H1 (cell line): ENCODE measurements around the gene KIF23. TPM values are rescaled to one million over a fixed set of nuclear protein-coding genes. Genes with fewer than 3 reads are reported as not detected.

Source experiments
- CTCF ChIA-PET: fragments of 300-600 bp; sonication (Branson Sonifier 250); formaldehyde crosslinking; loops from one replicate; lab custom pipeline; 2021; ENCODE audit not compliant: partially characterized antibody; lab: Charles Lee
- POLR2A ChIA-PET: fragments of 300-600 bp; sonication (Branson Sonifier 250); formaldehyde crosslinking; loops from one replicate; lab custom pipeline; 2021; ENCODE audit warnings: inconsistent platforms; ENCODE audit not compliant: partially characterized antibody; lab: Charles Lee
- DNase-seq, 2 experiments: peaks; one replicate each; pipeline versions ENCODE4 v3.0.0 to v3.0.0-alpha.2; 2010 to 2022; ENCODE audit warnings: low spot score in 2 of 2, low read depth in 1 of 2, mixed read lengths in 1 of 2
- FAIRE-seq: peaks from 2 replicates; lab custom pipeline; 2011; peaks lifted over from hg19 to GRCh38; lab: Jason Lieb, UNC
- H2AFZ ChIP-seq: 2 replicates; pipeline ENCODE4 v1.8.1; 2012; ENCODE audit warnings: low read length, inconsistent platforms
- H2AK5ac ChIP-seq: 2 replicates; pipeline ENCODE4 v1.6.1; 2013; ENCODE audit warnings: low read depth, low read length
- H2BK120ac ChIP-seq: replicated peaks from 2 replicates; pipeline ENCODE3; 2013; ENCODE audit warnings: low read depth, low read length, inconsistent platforms
- H2BK12ac ChIP-seq: 2 replicates; pipeline ENCODE4 v1.6.1; 2013; ENCODE audit warnings: low read depth, low read length
- H2BK15ac ChIP-seq: 2 replicates; pipeline ENCODE4 v1.6.1; 2013; ENCODE audit warnings: low read length
- H2BK20ac ChIP-seq: 2 replicates; pipeline ENCODE4 v1.6.1; 2013; ENCODE audit warnings: low read length
- H2BK5ac ChIP-seq: 2 replicates; pipeline ENCODE4 v1.6.1; 2013; ENCODE audit warnings: low read depth, low read length
- H3K14ac ChIP-seq: 2 replicates; pipeline ENCODE4 v1.6.1; 2013; ENCODE audit warnings: inconsistent platforms; ENCODE audit not compliant: insufficient read length
- H3K18ac ChIP-seq: 2 replicates; pipeline ENCODE4 v1.6.1; 2013; ENCODE audit warnings: low read length; ENCODE audit errors: extremely low read depth
- H3K23ac ChIP-seq: 2 replicates; pipeline ENCODE4 v1.6.1; 2013; ENCODE audit warnings: inconsistent platforms; ENCODE audit not compliant: insufficient read length
- H3K23me2 ChIP-seq: 2 replicates; pipeline ENCODE4 v1.6.1; 2013; ENCODE audit warnings: low read depth, low read length
- H3K27ac ChIP-seq: 2 replicates; pipeline ENCODE4 v1.6.1; 2011; ENCODE audit warnings: low read depth, low read length, inconsistent platforms
- H3K27me3 ChIP-seq, 4 experiments: replicated peaks in 1 of 4; 1 replicate in 1 of 4; 2 replicates in 3 of 4; pipeline versions ENCODE4 v1.6.1 to v1.8.1; 2011 to 2013; ENCODE audit warnings: low read length in 3 of 4, mild to moderate bottlenecking in 3 of 4, inconsistent platforms in 2 of 4, mixed read lengths in 2 of 4, moderate library complexity in 1 of 4; ENCODE audit not compliant: control insufficient read depth in 3 of 4, insufficient read depth in 3 of 4; ENCODE audit errors: extremely low read depth in 1 of 4
- H3K36me3 ChIP-seq, 4 experiments: 2 replicates each; pipeline versions ENCODE4 v1.6.1 to v1.8.1; 2011 to 2013; ENCODE audit warnings: mild to moderate bottlenecking in 4 of 4, low read length in 3 of 4, moderate library complexity in 2 of 4, control low read depth in 1 of 4, inconsistent platforms in 1 of 4; ENCODE audit not compliant: insufficient read depth in 4 of 4, control insufficient read depth in 2 of 4
- H3K4ac ChIP-seq: replicated peaks from 2 replicates; pipeline ENCODE3; 2013; ENCODE audit warnings: low read length, low read depth, mixed read lengths, inconsistent platforms; ENCODE audit not compliant: insufficient read length
- H3K4me1 ChIP-seq, 4 experiments: replicated peaks in 1 of 4; 1 replicate in 1 of 4; 2 replicates in 3 of 4; pipeline versions ENCODE4 v1.6.1 to v1.8.1; 2011 to 2013; ENCODE audit warnings: low read length in 3 of 4, inconsistent platforms in 2 of 4, mixed read lengths in 1 of 4; ENCODE audit not compliant: insufficient read depth in 4 of 4, control insufficient read depth in 3 of 4
- H3K4me2 ChIP-seq, 2 experiments: 2 replicates each; pipeline versions ENCODE4 v1.6.1 to v1.8.1; 2011 to 2013; ENCODE audit warnings: low read depth in 2 of 2, low read length in 2 of 2, control low read depth in 1 of 2, inconsistent platforms in 1 of 2, mild to moderate bottlenecking in 1 of 2; ENCODE audit not compliant: insufficient read depth in 1 of 2
- H3K4me3 ChIP-seq, 4 experiments: fragments of 200-600, 300-600 bp in 1 of 4; sonication (generic), shearing (Covaris generic), sonication (Bioruptor Twin) in 1 of 4; 2 replicates each; pipeline versions ENCODE4 v1.5.1 to v1.8.1; 2011 to 2016; ENCODE audit warnings: low read length in 4 of 4, low read depth in 3 of 4, control low read depth in 2 of 4, inconsistent platforms in 2 of 4, mild to moderate bottlenecking in 2 of 4, mixed read lengths in 1 of 4, moderate library complexity in 1 of 4; ENCODE audit not compliant: insufficient read depth in 2 of 4; ENCODE audit errors: extremely low read depth in 1 of 4
- H3K56ac ChIP-seq: replicated peaks from 2 replicates; pipeline ENCODE3; 2013; ENCODE audit warnings: low read depth, mild to moderate bottlenecking, mixed read lengths, low read length, inconsistent platforms; ENCODE audit not compliant: insufficient read length
- H3K79me1 ChIP-seq: 2 replicates; pipeline ENCODE4 v1.6.1; 2013; ENCODE audit warnings: low read depth, low read length, control low read depth
- H3K79me2 ChIP-seq, 2 experiments: 2 replicates each; pipeline versions ENCODE4 v1.6.1 to v1.8.1; 2012 to 2013; ENCODE audit warnings: low read length in 2 of 2, mild to moderate bottlenecking in 2 of 2, inconsistent platforms in 1 of 2; ENCODE audit not compliant: insufficient read depth in 2 of 2, control insufficient read depth in 1 of 2
- H3K9ac ChIP-seq, 4 experiments: replicated peaks in 1 of 4; 1 replicate in 1 of 4; 2 replicates in 3 of 4; pipeline versions ENCODE4 v1.6.1 to v1.8.1; 2011 to 2013; ENCODE audit warnings: low read depth in 3 of 4, low read length in 3 of 4, control low read depth in 2 of 4, mild to moderate bottlenecking in 2 of 4, moderate library complexity in 2 of 4, inconsistent platforms in 1 of 4; ENCODE audit errors: extremely low read depth in 1 of 4
- H3K9me3 ChIP-seq, 2 experiments: 2 replicates each; pipeline versions ENCODE4 v1.6.1 to v1.8.1; 2012 to 2013; ENCODE audit warnings: mild to moderate bottlenecking in 2 of 2, moderate library complexity in 2 of 2, control low read depth in 1 of 2, inconsistent platforms in 1 of 2, low read depth in 1 of 2, low read length in 1 of 2, mixed read lengths in 1 of 2; ENCODE audit not compliant: insufficient read depth in 2 of 2
- H4K20me1 ChIP-seq, 2 experiments: replicated peaks in 1 of 2; 2 replicates each; pipeline versions ENCODE3 to v1.8.1; 2011 to 2013; ENCODE audit warnings: inconsistent platforms in 2 of 2, low read length in 2 of 2, mild to moderate bottlenecking in 1 of 2; ENCODE audit not compliant: insufficient read depth in 2 of 2, control insufficient read depth in 1 of 2
- H4K5ac ChIP-seq: 2 replicates; pipeline ENCODE4 v1.6.1; 2013; ENCODE audit warnings: low read length, low read depth, mixed read lengths, inconsistent platforms; ENCODE audit not compliant: insufficient read length
- H4K8ac ChIP-seq: 2 replicates; pipeline ENCODE4 v1.8.0; 2013; ENCODE audit warnings: mild to moderate bottlenecking, moderate library complexity, low read length, inconsistent platforms; ENCODE audit not compliant: insufficient read depth; ENCODE audit errors: extremely low read depth
- H4K91ac ChIP-seq: replicated peaks from 2 replicates; pipeline ENCODE3; 2013; ENCODE audit warnings: low read length, mixed read lengths, inconsistent platforms; ENCODE audit not compliant: insufficient read length
- BCL11A ChIP-seq, 2 experiments: IDR thresholded peaks; one replicate each; pipeline ENCODE4 v1.6.1; 2011; ENCODE audit warnings: low read depth in 2 of 2, low read length in 2 of 2, mild to moderate bottlenecking in 2 of 2
- CEBPB ChIP-seq: IDR thresholded peaks from 2 replicates; pipeline ENCODE4 v1.6.1; 2012; ENCODE audit warnings: low read depth, low read length
- E2F6 ChIP-seq: IDR thresholded peaks from 2 replicates; pipeline ENCODE4 v1.6.1; 2012; ENCODE audit warnings: inconsistent platforms
- EZH2 ChIP-seq: fragments of 200-600 bp; sonication (generic); IDR thresholded peaks from 2 replicates; pipeline ENCODE4 v1.7.1; 2012; ENCODE audit warnings: low read depth, mild to moderate bottlenecking, moderate library complexity, low read length, inconsistent platforms; ENCODE audit not compliant: severe bottlenecking
- MAFK ChIP-seq: IDR thresholded peaks from 2 replicates; pipeline ENCODE4 v1.6.1; 2012; ENCODE audit warnings: low read depth, mild to moderate bottlenecking, improper control_type of control experiment, low read length
- RAD21 ChIP-seq, 2 experiments: IDR thresholded peaks in 1 of 2; conservative IDR thresholded peaks in 1 of 2; 2 replicates each; pipeline ENCODE4 v1.6.1; 2011; ENCODE audit warnings: low read depth in 2 of 2, low read length in 2 of 2, improper control_type of control experiment in 1 of 2, inconsistent platforms in 1 of 2, mild to moderate bottlenecking in 1 of 2, moderate library complexity in 1 of 2
- RBBP5 ChIP-seq: IDR thresholded peaks from 2 replicates; pipeline ENCODE4 v1.7.1; 2012; ENCODE audit warnings: low read depth, mild to moderate bottlenecking, inconsistent platforms, low read length, moderate library complexity, borderline replicate concordance
- RNF2 ChIP-seq: fragments of 200-900, 300-1000 bp; sonication (generic); IDR thresholded peaks from 2 replicates; pipeline ENCODE4 v1.7.1; 2016; ENCODE audit warnings: borderline replicate concordance, low read depth, mild to moderate bottlenecking, antibody characterized with exemption, low read length; ENCODE audit not compliant: poor library complexity, severe bottlenecking; ENCODE audit errors: missing control alignments
- WGBS, 2 experiments: shearing (Covaris generic) in 1 of 2; methylation state at CpG; one replicate each; pipeline versions ENCODE4 v1.1.6 to v1.1.7; 2013 to 2015; ENCODE audit warnings: low lambda C conversion rate in 2 of 2, mixed read lengths in 2 of 2, inconsistent platforms in 1 of 2, low coverage in 1 of 2, missing lambda C conversion rate in 1 of 2; ENCODE audit not compliant: insufficient replicate concordance in 2 of 2, insufficient coverage in 1 of 2, insufficient read length in 1 of 2; ENCODE audit errors: extremely low coverage in 1 of 2, missing lambda C conversion rate in 1 of 2; 5-methylcytosine and 5-hydroxymethylcytosine counted together
- polyA plus RNA-seq, 7 experiments: library from polyadenylated mRNA; depleted of rRNA in 3 of 7; stranded (reverse) in 5 of 7; unstranded in 2 of 7; fragments of >200 nt in 5 of 7; fragments of 200-250 nt in 2 of 7; gene quantifications; 1 replicate in 5 of 7; 2 replicates in 1 of 7; 4 replicates in 1 of 7; pipeline versions ENCODE4 v1.2.1 to v1.2.3, GENCODE V29; 2011 to 2013; ENCODE audit warnings: missing spikeins in 2 of 7, mixed read lengths in 2 of 7
- total RNA-seq: library from RNA; stranded (reverse); fragmentation: NEBNext Ultra II Directional; extraction: Animal tissue kit (Norgen Biotek cat#: 25700); gene quantifications from 2 replicates; pipeline ENCODE4 v1.2.1, GENCODE V29; 2021

The KIF23 gene
- total and polyA plus RNA-seq, 2 of the 8 experiments (the other 6 are each of a cell fraction or from before 2014, with no cell fraction given), result 26.2 to 77.4 TPM

GRCh38 chr15:69497667-69498066 is 83.5 kb downstream of the KIF23 start:
- no peaks in the 10 kb centered on the region for H3K79me1 ChIP-seq

More at GRCh38 chr15:69497667-69498066, 83.5 kb downstream of the KIF23 start:
- H3K27ac ChIP-seq, result no peak overlapping the region
- no peak for TF ChIP-seq E2F6
- no peak for TF ChIP-seq RAD21 (IDR thresholded peaks at IDR 0.05 in 1 of 2, conservative IDR thresholded peaks at IDR 0.05 in 1 of 2; ENCODE audit: low read depth in 2 of 2, low read length in 2 of 2)
- no peak for TF ChIP-seq RBBP5
- no peak for TF ChIP-seq MAFK
- no peak for TF ChIP-seq EZH2
- no peak for TF ChIP-seq CEBPB
- no peak for TF ChIP-seq RNF2
- TF ChIP-seq BCL11A (IDR thresholded peaks at IDR 0.05; ENCODE audit: low read depth in 2 of 2, low read length in 2 of 2), result no peak
- TF ChIP-seq, all 59 proteins: peak for 0
- Histone ChIP-seq H4K5ac (no peak overlapping the region), H3K23ac (no peak overlapping the region), H4K91ac (no peak overlapping the region), H3K23me2 (no peaks in the 10 kb centered on the region), H4K8ac (no peak overlapping the region), H2BK5ac (no peak overlapping the region), H3K4me2 (no peak overlapping the region), H2AFZ (no peak overlapping the region), H3K4me3 (no peak overlapping the region), H3K18ac (no peak overlapping the region), H3K27me3 (no peaks in the 10 kb centered on the region), H3K4ac (no peak overlapping the region), H2BK12ac (no peak overlapping the region), H2AK5ac (no peak overlapping the region), H3K14ac (no peak overlapping the region), H3K36me3 (no peaks in the 10 kb centered on the region), H4K20me1 (peaks cover 0 to 2% of the 10 kb centered on the region in 2 experiments), H3K9ac (no peak overlapping the region), H3K56ac (no peak overlapping the region), H3K9me3 (no peaks in the 10 kb centered on the region), H2BK120ac (no peak overlapping the region), H2BK20ac (no peak overlapping the region), H3K79me2 (no peaks in the 10 kb centered on the region), H3K4me1 (peaks cover 0 to 4% (median 3%) of the 10 kb centered on the region in 4 experiments; a peak in 5 of 7 replicates), H2BK15ac (no peak overlapping the region)
- ChIA-PET CTCF (interaction anchor here (0.7 kb wide), 1 partner anchor 77 kb away, joined by 3 read pairs; no protein-coding TSS in a partner anchor), POLR2A (no interaction called here)
- peak in 1 of 2 experiments; percentile 19 for DNase-seq
- 100% methylated on average over 1 of the region's 1 CpG; no CpG with 5 or more reads in 1 of the 2 experiments for WGBS, 2 experiments
- FAIRE-seq, result no peak
